AG10803 (cell line): ENCODE results near the gene ZNF185.
"Not testable (repeated sequence)": the region's sequence is repeated elsewhere in the genome, so short reads cannot be mapped to it uniquely, and the experiment has no call there.

ENCODE experiments used
- DNase-seq: peaks from one replicate; pipeline ENCODE4 v3.0.0; 2010; ENCODE audit warnings: low read depth
- H3K4me3 ChIP-seq: 2 replicates; pipeline ENCODE4 v1.5.1; 2011; ENCODE audit warnings: mild to moderate bottlenecking, low read length, control low read depth
- CTCF ChIP-seq: conservative IDR thresholded peaks from 2 replicates; pipeline ENCODE4 v1.5.1; 2011; ENCODE audit warnings: mild to moderate bottlenecking, low read length, control low read depth, inconsistent platforms

ZNF185 gene

GRCh38 chrX:152905081-152905420 lies 7.2 kb downstream of the ZNF185 start:
- no peak for TF ChIP-seq CTCF
- no peak for DNase-seq

GRCh38 chrX:152907084-152907651 lies 9.3 kb downstream of the ZNF185 start:
- DNase-seq = peak; percentile 23
- no peak for TF ChIP-seq CTCF
- H3K4me3 ChIP-seq = no peak overlapping the region

More at GRCh38 chrX:152905081-152905420, 7.2 kb downstream of the ZNF185 start:
- no peak overlapping the region for H3K4me3 ChIP-seq

GRCh38 chrX:152908486-152908885 lies 10.6 kb downstream of the ZNF185 start:
- no peak for TF ChIP-seq CTCF
- no peak overlapping the region for H3K4me3 ChIP-seq
- DNase-seq = no peak

GRCh38 chrX:152910018-152910417 lies 12.2 kb downstream of the ZNF185 start:
- H3K4me3 ChIP-seq, DNase-seq: not testable (repeated sequence)

GRCh38 chrX:152912106-152912505 lies 14.2 kb downstream of the ZNF185 start:
- H3K4me3 ChIP-seq = no peak overlapping the region
- TF ChIP-seq CTCF = no peak
- DNase-seq = no peak

- no peak overlapping the region for H3K4me3 ChIP-seq
- no peak for DNase-seq
- no peak for TF ChIP-seq CTCF
These were observed 14.8 kb downstream of the ZNF185 start for GRCh38 chrX:152912641-152913040.

GRCh38 chrX:152913346-152913745 lies 15.5 kb downstream of the ZNF185 start:
- no peak overlapping the region for H3K4me3 ChIP-seq
- DNase-seq = no peak
- no peak for TF ChIP-seq CTCF

- H3K4me3 ChIP-seq = no peak overlapping the region
- no peak for TF ChIP-seq CTCF
- DNase-seq = no peak
These were observed 16.0 kb downstream of the ZNF185 start for GRCh38 chrX:152913910-152914309.
